ENCODE results near the gene STAU1.
"Not testable (repeated sequence)": the region's sequence is repeated elsewhere in the genome, so short reads cannot be mapped to it uniquely, and the experiment has no call there.

Gene STAU1

DNA sequence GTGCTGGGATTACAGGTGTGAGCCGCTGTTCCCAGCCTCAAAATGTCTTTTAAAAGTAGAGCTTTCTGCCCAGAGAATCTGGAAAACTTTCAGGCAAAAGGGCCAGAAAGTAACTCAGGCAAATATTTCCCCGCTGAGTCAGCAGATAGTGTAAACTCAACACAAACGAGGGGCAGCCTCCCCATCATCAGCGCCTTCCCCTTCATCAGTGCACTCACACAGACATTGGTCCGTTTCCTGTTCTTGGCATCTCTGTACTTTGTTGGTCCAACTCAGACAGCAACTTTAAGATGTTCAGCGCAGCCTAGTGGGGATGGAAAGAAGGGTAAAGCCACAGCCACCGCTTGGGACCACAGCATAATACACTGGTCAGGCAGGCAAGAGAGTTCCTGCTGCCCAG lies 72.6 kb downstream of the STAU1 start:
- DNase-seq (ENCODE audit: low read depth): no peak

DNA sequence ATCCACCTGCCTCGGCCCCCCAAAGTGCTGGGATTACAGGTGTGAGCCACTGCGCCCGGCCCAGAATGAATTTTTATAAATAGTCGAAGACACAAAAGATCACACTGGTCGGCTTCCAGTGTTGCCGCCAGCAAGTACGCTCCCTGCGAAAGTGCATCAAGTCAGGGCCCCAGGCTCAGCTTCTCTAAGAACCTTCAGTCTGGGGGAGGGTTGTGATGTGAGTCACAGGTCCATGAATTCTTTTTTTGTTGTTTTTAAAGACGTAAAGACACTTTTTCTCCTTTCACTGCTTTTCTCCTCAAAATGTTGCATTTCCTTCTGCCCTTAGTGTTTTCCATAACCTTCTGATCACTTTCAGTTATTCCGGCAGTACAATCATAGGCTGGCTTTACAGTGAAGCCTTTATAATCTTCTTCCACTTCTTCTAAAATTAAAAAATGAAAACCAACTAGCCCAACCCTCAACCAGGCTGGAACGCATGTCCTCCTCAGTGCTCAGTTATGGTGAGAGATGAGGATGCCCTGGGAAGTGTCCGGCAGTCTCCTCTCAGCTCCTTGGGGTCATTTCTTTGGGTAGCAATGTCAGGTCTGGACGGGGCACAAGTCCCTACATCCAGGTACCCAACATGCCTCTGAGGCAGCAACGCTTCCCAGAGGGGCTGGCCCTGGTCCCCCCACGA lies 75.4 kb downstream of the STAU1 start:
- no peak for DNase-seq (ENCODE audit: low read depth)

DNA sequence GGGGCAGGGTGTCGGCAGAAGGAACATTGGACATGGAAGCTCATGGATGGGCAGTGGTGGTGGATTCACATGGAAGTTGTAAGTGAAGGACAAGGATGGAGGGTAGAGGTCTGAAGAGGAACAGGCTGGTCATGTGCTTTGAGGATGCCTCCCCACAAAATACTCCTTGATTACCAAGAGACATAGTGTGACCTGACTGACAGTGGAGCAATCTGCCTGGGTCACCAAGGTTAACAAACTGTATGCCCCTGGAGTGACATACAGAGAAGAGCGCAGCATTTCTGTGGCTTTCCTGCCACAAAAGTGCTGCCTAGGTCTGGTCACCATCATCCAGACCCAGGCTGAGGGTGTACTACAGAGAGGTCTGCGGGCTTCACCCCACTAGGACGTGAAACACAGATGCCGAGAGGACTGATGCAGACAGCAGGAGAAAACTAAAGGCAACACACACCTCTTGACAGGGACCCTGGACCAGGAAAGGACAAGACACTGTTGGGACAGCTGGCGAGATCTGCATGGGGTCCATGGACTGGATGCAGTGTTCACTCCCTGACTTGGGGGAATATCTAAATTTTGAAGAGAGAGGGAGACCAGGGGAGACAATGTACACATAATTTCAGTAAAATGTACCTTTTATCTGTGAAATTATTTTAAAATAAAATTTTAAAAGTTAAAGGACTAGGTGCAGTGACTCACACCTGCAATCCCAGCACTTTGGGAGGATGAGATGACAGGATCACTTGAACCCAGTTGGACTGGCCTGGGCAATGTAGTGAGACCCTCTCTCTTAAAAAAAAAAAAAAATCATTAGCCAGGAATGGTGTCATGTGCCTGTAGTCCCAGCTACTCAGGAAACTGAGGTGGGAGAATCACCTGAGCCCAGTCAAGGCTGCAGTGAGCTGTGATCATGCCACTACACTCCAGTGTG lies 77.1 kb downstream of the STAU1 start:
- DNase-seq (ENCODE audit: low read depth): no peak

DNA sequence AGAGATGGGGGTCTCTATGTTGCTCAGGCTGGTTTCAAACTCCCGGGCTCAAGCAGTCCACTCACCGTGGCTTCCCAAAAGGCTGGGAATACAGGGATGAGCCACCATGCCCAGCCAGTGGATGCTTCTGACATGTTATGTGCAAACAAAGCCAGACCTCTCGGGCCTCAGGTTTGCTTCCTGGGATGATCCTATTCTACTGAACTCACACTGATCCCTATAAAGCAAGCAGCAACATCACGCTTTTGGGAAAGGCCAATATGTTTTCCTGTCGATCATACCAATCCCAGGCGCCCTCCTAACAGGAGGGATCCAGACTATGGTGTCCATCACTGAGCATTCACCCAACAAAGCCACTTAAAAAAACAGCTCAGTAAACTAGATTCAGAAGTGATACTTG lies 81.8 kb downstream of the STAU1 start:
- DNase-seq (ENCODE audit: low read depth): no peak

DNA sequence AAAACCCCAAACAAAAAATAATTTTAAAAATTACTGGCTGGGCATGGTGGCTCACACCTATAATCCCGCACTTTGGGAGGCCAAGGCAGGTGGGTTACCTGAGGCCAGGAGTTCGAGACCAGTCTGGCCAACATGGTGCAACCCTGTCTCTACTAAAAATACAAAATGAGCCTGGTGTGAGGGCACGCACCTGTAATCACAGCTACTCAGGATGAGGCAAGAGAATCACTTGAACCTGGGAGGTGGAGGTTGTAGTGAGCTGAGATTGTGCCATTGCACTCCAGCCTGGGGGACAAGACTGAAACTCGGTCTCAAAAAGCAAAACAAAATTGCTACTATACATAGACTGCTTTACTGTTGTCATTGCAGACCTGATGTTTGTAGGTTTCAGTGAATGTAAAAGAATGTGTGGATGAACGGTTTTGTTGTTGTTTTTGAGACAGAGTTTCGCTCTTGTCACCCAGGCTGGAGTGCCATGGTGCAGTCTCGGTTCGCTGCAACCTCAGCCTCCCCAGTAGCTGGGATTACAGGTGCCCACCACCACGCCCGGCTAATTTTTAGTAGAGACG lies 83.1 kb downstream of the STAU1 start:
- DNase-seq (ENCODE audit: low read depth): not testable (repeated sequence)

DNA sequence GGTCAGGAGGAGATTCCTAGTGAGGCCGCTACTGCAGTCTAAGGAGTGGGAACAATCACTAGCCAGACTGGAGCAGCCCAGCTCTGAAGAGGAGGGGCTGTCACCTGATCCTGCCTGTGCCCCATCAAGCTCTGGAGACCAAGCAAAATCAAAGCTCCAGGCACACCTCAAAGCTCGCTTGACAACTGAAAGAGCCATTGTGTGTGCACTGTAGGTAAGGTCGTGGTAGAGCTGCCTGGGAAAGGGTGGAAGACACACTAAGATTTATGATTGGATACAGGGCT lies 83.8 kb downstream of the STAU1 start:
- no peak for DNase-seq (ENCODE audit: low read depth)

DNA sequence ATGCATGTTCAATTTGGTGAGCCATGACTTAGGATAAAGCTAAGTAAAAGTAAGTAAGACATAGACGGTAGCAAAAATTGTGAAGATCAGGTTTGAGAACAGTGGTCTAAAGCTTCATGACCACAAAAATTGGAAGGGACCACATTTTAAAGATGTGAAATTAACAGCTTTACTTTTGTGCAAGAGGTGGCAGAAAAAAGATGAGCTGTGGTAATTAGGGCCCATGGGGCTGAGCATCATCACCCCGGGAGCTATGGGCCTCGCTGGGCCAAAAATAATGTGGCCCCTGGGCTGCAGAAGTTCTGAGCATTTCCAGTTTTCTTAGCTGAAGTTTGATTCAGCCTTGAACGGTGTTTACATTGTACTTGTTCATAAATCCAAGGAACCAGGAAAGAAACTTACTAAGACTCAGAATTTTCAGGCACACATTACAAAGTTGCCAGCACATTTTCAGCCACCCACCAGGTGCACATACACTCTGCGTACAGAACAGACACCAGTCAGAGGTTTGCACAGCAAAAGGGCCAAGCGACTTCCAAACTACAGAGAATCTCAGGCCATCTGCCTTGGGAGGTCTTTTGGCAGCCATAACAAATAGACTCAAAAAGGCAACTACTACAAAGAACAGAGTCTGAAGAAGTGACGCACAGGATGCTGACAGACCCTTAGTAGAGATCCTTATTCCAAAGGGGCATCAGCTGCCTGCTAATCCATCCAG lies 84.3 kb downstream of the STAU1 start:
- no peak for DNase-seq (ENCODE audit: low read depth)

DNA sequence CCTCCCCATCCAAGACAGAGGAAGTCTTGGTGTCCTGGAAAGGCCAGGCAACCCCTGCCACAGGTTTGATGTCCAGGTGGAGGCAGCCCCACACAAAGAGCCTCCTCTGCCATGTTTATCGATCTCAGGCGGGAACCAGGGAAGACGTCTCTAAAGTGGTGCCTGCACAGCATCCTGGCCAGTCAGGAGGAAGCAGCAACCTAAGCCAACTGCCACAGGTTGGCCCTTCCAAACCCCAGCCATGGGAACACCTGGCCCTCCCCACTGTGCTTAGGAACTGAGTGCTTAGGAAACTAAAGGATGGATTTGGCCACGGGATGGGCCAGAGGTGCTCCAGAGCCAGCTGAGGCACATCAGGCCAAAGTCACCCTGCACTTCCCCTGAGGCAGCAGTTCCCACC lies 85.1 kb downstream of the STAU1 start:
- no peak for DNase-seq (ENCODE audit: low read depth)

DNA sequence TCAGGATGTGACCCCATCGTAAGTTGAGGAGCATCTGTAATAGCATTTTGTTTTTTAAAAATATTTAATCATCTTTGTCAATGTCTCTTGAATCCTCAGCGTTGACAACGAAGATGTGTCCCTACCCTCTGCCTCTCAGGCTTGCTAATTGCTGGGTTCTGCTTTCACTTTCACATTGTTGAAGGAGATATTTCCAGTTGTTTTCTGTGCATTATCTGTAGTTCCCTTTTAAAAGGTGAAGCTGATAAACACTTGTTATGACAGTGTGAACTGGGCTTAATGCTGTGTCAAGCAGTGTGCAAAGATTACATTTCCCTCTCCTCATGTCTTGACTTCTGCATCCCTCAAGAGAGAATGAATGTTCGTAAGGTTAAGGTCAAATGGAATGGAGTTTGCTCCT lies 87.2 kb downstream of the STAU1 start:
- no peak for DNase-seq (ENCODE audit: low read depth)

DNA sequence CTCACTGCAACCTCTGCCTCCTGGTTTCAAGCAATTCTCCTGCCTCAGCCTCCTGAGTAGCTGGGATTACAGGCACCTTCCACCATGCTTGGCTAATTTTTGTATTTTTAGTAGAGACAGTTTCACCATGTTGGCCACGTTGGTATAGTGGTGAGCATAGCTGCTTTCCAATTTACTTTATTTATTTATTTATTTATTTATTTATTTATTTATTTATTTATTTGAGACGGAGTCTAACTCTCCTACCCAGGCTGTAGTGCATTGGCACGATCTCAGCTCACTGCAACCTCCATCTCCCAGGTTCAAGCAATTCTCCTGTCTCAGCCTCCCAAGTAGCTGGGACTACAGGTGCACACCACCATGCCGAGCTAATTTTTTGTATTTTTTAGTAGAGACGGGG lies 87.8 kb downstream of the STAU1 start:
- not testable (repeated sequence) for DNase-seq (ENCODE audit: low read depth)

DNA sequence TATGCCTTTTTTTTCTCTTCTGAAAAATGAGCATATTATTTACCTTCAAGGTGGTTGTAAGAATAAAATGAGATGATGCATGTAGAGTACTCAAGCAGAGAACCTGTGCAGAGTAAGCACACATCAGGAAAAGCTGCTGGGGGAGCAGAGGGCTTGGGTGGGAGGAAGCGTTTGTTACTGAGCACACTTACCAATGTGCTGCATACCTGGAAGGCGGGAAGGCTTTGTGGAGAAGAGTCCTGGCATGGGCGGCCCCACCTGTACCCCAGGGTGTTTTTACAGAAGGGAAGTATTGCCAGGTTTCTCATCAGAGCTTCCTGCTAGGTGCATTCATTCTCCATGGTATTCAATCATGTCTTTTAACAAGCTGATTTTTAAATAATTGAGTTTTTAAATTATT lies 89.1 kb downstream of the STAU1 start:
- DNase-seq (ENCODE audit: low read depth): no peak

DNA sequence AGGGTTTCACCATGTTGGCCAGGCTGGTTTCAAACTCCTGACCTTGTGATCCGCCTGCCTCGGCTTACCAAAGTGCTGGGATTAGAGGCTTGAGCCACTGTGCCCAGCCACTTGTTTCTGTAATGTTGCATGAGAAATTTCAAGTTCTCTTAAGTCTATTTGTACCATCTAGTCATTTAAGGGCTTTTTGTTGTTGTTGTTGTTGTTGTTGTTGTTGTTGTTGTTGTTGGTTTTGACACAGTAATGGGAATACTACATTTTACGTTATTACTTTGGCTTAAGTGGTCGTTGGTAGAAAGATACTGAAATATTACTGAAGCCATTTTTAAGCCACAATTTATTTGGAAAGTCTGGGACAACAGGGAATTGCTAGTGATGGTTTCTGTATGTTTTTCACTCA lies 90.0 kb downstream of the STAU1 start:
- DNase-seq (ENCODE audit: low read depth): no peak

DNA sequence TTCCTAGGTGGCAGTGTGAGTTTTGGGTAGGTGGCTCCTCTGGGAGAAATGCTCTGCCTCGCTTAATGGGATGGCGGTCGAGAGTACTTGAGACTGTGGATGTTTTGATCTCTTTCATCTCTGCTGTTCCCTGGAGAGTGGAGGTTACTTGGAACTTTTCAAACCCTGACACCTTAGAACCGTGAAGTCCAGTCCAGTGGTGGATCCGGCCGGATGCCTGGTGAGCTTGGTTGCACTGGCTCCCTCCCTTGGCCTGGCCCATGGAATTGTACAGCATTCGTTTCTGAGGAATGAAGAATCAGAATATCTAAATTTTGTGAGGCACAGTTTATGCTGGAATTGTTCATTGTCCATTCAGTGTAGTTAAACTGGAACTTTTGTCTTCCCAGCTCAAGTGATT lies 91.0 kb downstream of the STAU1 start:
- DNase-seq (ENCODE audit: low read depth): no peak

DNA sequence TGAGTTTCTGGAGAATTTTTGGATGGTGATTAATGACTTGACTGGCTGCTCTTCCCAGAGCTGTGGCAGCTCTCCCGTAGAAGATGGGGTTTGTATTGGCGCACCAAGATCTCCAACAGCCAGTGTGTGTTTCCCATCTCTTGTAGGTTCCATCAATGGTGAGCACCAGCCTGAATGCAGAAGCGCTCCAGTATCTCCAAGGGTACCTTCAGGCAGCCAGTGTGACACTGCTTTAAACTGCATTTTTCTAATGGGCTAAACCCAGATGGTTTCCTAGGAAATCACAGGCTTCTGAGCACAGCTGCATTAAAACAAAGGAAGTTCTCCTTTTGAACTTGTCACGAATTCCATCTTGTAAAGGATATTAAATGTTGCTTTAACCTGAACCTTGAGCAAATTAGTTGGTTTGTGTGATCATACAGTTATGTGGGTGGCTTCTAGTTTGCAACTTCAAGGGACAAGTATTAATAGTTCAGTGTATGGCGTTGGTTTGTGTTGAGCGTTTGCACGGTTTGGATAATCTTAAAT lies 91.9 kb downstream of the STAU1 start:
- no peak for DNase-seq (ENCODE audit: low read depth)

DNA sequence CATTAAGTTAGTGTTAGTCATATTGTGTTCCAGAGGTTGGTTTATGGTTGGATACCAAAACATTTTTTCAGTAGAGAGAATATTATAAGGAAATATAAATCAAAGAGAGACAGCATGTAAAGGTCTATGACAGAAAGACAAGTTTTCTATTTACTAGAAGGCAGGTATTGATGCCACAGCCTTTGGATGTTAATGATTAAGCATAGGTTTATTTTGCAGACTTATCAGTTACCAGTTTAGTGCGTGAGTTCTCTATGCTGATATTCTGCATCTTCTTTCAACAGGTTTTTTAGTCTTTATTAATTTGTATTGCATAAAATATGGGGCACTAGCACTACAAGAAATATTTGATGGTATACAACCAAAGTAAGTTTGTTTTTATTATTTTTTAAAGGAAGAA lies 96.4 kb downstream of the STAU1 start:
- DNase-seq (ENCODE audit: low read depth): no peak

DNA sequence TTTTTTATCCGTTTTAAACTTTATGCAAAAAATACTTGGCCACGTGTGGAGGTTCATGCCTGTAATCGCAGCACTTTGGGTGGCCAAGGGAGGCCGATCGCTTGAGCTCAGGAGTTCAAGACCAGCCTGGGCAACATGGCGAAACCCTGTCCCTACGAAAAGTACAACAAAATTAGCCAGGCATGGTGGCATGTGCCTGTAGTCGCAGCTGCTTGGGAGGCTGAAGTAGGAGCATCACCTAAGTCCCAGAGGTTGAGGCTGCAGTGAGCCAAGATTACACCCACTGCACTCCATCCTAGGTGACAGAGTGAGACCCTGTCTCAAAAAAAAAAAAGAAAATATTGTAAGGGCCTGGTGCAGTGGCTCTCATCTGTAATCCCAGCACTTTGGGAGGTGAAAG lies 97.0 kb downstream of the STAU1 start:
- DNase-seq (ENCODE audit: low read depth): no peak

DNA sequence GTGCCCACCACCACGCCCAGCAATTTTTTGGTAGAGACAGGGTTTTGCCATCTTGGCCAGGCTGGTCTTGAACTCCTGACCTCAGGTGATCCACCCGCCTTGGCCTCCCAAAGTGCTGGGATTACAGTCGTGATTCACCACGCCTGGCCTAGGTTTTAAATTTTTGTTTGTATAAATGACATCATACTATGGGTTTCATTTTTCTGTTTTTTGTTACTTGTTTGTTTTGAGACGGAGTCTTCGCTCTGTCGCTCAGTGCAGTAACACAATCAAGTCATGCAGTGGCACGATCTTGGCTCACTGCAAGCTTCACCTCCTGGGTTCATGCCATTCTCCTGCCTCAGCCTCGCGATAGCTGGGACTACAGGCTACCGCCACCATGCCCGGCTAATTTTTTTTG lies 105.8 kb downstream of the STAU1 start:
- not testable (repeated sequence) for DNase-seq (ENCODE audit: low read depth)

DNA sequence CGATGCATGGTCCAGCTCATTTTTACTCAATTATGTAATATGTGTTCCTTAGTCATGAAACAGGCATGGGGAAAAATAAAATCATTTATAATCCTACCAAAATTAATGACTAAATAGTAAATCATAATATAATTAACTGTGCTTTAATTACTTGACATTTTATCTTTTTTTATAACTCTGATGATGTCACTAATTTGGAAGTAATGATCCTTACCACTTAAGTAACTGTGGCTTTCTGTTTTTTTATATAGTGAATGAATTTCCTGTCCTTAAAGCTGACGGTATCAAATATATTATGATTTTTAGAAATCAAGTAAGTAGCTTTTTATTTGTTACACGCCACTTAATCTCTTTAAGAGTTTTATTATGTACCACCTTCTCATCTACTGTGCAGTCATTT lies 109.8 kb downstream of the STAU1 start:
- DNase-seq (ENCODE audit: low read depth): no peak

DNA sequence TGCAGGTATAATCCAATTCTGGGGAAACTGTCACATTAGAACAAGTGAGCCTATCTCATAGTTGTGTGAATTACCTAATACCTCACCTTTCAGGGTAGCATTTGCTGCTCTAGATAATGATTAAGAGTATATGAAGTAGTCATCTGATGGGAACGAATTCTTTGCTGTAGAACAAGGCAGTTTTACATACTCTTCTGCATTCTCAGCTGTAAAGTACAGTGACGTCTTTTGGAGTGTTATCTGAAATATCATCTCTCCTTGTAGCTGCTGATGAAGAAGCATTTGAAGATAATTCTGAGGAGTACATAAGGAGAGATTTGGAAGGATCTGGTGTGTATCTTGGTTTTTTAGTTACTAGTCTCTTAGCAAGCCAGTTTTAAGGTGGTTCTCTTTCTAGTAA lies 113.6 kb downstream of the STAU1 start:
- DNase-seq (ENCODE audit: low read depth): no peak

Measured in activated T-cell treated with anti-CD3 and anti-CD28 coated beads for 48 hours (primary cell).